K562 (cell line): ENCODE results near the gene AGPAT3. TPM values are rescaled to one million over a fixed set of nuclear protein-coding genes. Genes with fewer than 3 reads are reported as not detected.
A peak's percentile ranks its signal among the peaks of the same experiment; 100 is the strongest.

Experiments used
- ARID1B ChIP-seq: fragments of 450-650 bp; IDR thresholded peaks from 2 replicates; pipeline ENCODE4 v1.6.1; 2016; ENCODE audit warnings: antibody characterized with exemption, mild to moderate bottlenecking, inconsistent platforms
- BRF1 ChIP-seq: IDR thresholded peaks from 3 replicates; pipeline ENCODE4 v1.6.1; 2011; ENCODE audit warnings: borderline replicate concordance, mild to moderate bottlenecking; ENCODE audit not compliant: insufficient read length; ENCODE audit errors: extremely low read depth
- CBFA2T2 ChIP-seq: fragments of 450-650 bp; conservative IDR thresholded peaks from 2 replicates; pipeline ENCODE4 v1.6.1; 2017; ENCODE audit warnings: mild to moderate bottlenecking
- CBX1 ChIP-seq: sonication (generic); IDR thresholded peaks from 2 replicates; pipeline ENCODE4 v1.6.1; 2016; ENCODE audit warnings: antibody characterized with exemption, low read depth, mild to moderate bottlenecking
- CHD4 ChIP-seq: fragments of 200-600 bp; sonication (generic); IDR thresholded peaks from 3 replicates; pipeline ENCODE4 v1.6.1; 2012; ENCODE audit warnings: low read depth, mild to moderate bottlenecking, mixed read lengths, low read length, inconsistent platforms; ENCODE audit not compliant: insufficient read depth, insufficient replicate concordance, poor library complexity, severe bottlenecking
- DACH1 ChIP-seq: fragments of 450-650 bp; IDR thresholded peaks from 2 replicates; pipeline ENCODE4 v1.6.1; 2018; ENCODE audit not compliant: partially characterized antibody
- FOXP1 ChIP-seq: sonication (generic); formaldehyde crosslinking; IDR thresholded peaks from 2 replicates; pipeline ENCODE4 v1.8.0; 2022; ENCODE audit warnings: mild to moderate bottlenecking, missing genetic modification reagents
- HDAC1 ChIP-seq, 2 experiments: fragments of 450-650 bp; IDR thresholded peaks; 2 replicates each; pipeline ENCODE4 v1.6.1; 2016 to 2017; ENCODE audit warnings: inconsistent platforms in 1 of 2, mild to moderate bottlenecking in 1 of 2, moderate library complexity in 1 of 2
- MCM2 ChIP-seq: fragments of 450-650 bp; IDR thresholded peaks from 2 replicates; pipeline ENCODE4 v1.6.1; 2017; ENCODE audit warnings: low read depth, mild to moderate bottlenecking
- MEF2A ChIP-seq: IDR thresholded peaks from 2 replicates; pipeline ENCODE4 v1.6.1; 2011; ENCODE audit warnings: low read depth, mild to moderate bottlenecking, low read length, moderate library complexity; ENCODE audit not compliant: control insufficient read depth
- MXD1 ChIP-seq: fragments of 250-450 bp; sonication (Bioruptor Pico); IDR thresholded peaks from 2 replicates; pipeline ENCODE4 v1.8.0; 2021; ENCODE audit warnings: borderline replicate concordance, mild to moderate bottlenecking, moderate library complexity; ENCODE audit not compliant: poor library complexity, severe bottlenecking
- NFIX ChIP-seq: fragments of 250-450 bp; sonication (Bioruptor Pico); IDR thresholded peaks from 2 replicates; pipeline ENCODE4 v1.4.0; 2020; ENCODE audit warnings: low read depth, mild to moderate bottlenecking, moderate library complexity
- POLR2H ChIP-seq: IDR thresholded peaks from 2 replicates; pipeline ENCODE4 v1.6.1; 2016; ENCODE audit warnings: missing genetic modification characterization, low read depth, mild to moderate bottlenecking, control low read depth, missing compliant biosample characterization, moderate library complexity
- RBBP5 ChIP-seq: fragments of 200-600 bp; sonication (generic); IDR thresholded peaks from 2 replicates; pipeline ENCODE4 v1.6.1; 2012; ENCODE audit warnings: borderline replicate concordance, mild to moderate bottlenecking, low read length, control low read depth, inconsistent platforms; ENCODE audit not compliant: insufficient read depth, poor library complexity, severe bottlenecking
- SAFB ChIP-seq: fragments of 200-400 bp; formaldehyde crosslinking; IDR thresholded peaks from 2 replicates; pipeline ENCODE4 v1.6.1; 2017; ENCODE audit warnings: low read depth, low read length, borderline replicate concordance
- SRSF7 ChIP-seq: fragments of 200-400 bp; formaldehyde crosslinking; optimal IDR thresholded peaks from 2 replicates; pipeline ENCODE3; 2017; ENCODE audit warnings: mild to moderate bottlenecking, low read depth, low read length
- SUPT5H ChIP-seq: fragments of 450-650 bp; IDR thresholded peaks from 2 replicates; pipeline ENCODE4 v1.6.1; 2016
- TAF7 ChIP-seq: fragments of 450-650 bp; IDR thresholded peaks from 2 replicates; pipeline ENCODE4 v1.6.1; 2016; ENCODE audit warnings: missing genetic modification characterization, missing compliant biosample characterization
- ZKSCAN1 ChIP-seq: fragments of 150-350 bp; IDR thresholded peaks from 2 replicates; pipeline ENCODE4 v1.6.1; 2016; ENCODE audit warnings: low read depth, low read length
- ZNF311 ChIP-seq: fragments of 250-450 bp; sonication (Bioruptor Pico); IDR thresholded peaks from 2 replicates; pipeline ENCODE4 v1.4.0; 2020; ENCODE audit warnings: mild to moderate bottlenecking, moderate library complexity
- ZNF668 ChIP-seq: fragments of 250-450 bp; sonication (Bioruptor Pico); IDR thresholded peaks from 2 replicates; pipeline ENCODE4 v1.8.0; 2022; ENCODE audit warnings: mild to moderate bottlenecking, inconsistent platforms
- ZNF76 ChIP-seq: fragments of 250-450 bp; sonication (Bioruptor Pico); IDR thresholded peaks from 2 replicates; pipeline ENCODE4 v1.4.0; 2020; ENCODE audit warnings: mild to moderate bottlenecking, moderate library complexity, borderline replicate concordance
- polyA plus RNA-seq, 8 experiments: library from polyadenylated mRNA; depleted of rRNA in 4 of 8; stranded (reverse) in 5 of 8; unstranded in 3 of 8; fragments of >200 nt; fragmentation: Nextera tagmentation in 2 of 8; fragmentation: Illumina TruSeq in 1 of 8; extraction: Ambion mirVana in 2 of 8; extraction: Trizol in 1 of 8; gene quantifications; 2 replicates each; pipeline versions ENCODE4 v1.2.1 to v1.2.3, GENCODE V29; 2011 to 2014; ENCODE audit warnings: inconsistent platforms in 1 of 8, missing spikeins in 1 of 8
- total RNA-seq, 7 experiments: library from RNA; depleted of rRNA in 6 of 7; stranded (reverse); fragments of >200 nt in 6 of 7; fragmentation: Illumina TruSeq in 2 of 7; extraction: Trizol in 2 of 7; gene quantifications; 2 replicates each; pipeline versions ENCODE4 v1.2.1 to v1.2.3, GENCODE V29; 2011 to 2021; ENCODE audit warnings: low replicate concordance in 1 of 7
- TF ChIP-seq, protein P1 (sequence below), 2 experiments: fragments of 200-800 bp in 1 of 2; sonication (Bioruptor generic) in 1 of 2; sonication (generic) in 1 of 2; formaldehyde crosslinking in 1 of 2; IDR thresholded peaks in 1 of 2; conservative IDR thresholded peaks in 1 of 2; 2 replicates each; pipeline versions ENCODE4 v1.5.0 to v1.6.1; 2016 to 2020; ENCODE audit warnings: missing compliant biosample characterization in 1 of 2, missing genetic modification characterization in 1 of 2, missing genetic modification reagents in 1 of 2
- TF ChIP-seq, protein P2 (sequence below), 2 experiments: IDR thresholded peaks; 2 replicates each; pipeline ENCODE4 v1.6.1; 2011; ENCODE audit warnings: borderline replicate concordance in 1 of 2, control low read depth in 1 of 2, low read depth in 1 of 2, low read length in 1 of 2, mild to moderate bottlenecking in 1 of 2, mixed read lengths in 1 of 2, moderate library complexity in 1 of 2; ENCODE audit not compliant: insufficient read depth in 1 of 2, insufficient read length in 1 of 2, poor library complexity in 1 of 2, severe bottlenecking in 1 of 2; ENCODE audit errors: extremely low read depth in 1 of 2
- TF ChIP-seq, protein P3 (sequence below): fragments of 250-450 bp; sonication (Bioruptor Pico); IDR thresholded peaks from 2 replicates; pipeline ENCODE4 v1.6.1; 2021; ENCODE audit warnings: mild to moderate bottlenecking

Gene AGPAT3
- total and polyA plus RNA-seq, 9 of the 15 experiments (the other 6 are each of a cell fraction or from before 2014, with no cell fraction given), result 1.5 to 88.4 (median 35.7) TPM

DNA sequence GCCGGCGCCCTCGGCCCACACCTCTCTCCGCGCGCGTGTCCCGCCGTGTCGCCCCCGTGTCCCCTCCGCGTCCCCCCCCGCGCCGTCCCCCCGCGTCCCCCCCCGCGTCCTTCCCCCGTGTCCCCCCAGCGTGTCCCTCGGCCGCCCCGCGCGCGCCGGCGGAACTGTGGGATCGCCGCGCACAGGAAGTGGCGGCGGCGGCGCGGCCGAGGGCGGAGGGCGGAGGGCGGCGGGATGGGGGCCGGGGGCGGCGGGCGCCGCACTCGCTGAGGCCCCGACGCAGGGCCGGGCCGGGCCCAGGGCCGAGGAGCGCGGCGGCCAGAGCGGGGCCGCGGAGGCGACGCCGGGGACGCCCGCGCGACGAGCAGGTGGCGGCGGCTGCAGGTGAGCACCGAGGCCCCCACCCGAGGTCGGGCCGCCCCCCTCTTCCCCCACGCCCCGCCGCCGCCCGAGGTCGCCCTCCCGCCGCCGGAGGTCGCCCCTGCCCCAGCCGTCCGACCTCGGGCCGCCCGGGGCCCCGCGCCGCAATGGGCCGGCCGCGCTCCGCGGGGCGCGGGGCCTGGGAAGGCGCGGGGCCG, at the start of gene AGPAT3 (continued):
- TF ChIP-seq MXD1 (no peak), CHD4 (no peak), NFIX (no peak), MEF2A (no peak), ARID1B (no peak), ZNF76 (no peak), BRF1 (no peak), ZKSCAN1 (no peak), CBFA2T2 (no peak), MCM2 (no peak), ZNF668 (CRISPR knock-in tag) (no peak), CBX1 (no peak), ZNF311 (CRISPR knock-in tag) (no peak), SRSF7 (no peak), POLR2H (tag) (peak; percentile 34; the same call in 1 of the 2 replicates), DACH1 (no peak), SAFB (0 out of 2 replicates have a peak, but pooled peaks have one; percentile 27), FOXP1 (CRISPR knock-in tag) (no peak), RBBP5 (no peak), SUPT5H (no peak), TAF7 (no peak), HDAC1 (IDR thresholded peaks at IDR 0.05) (no peak)
- TF ChIP-seq, protein P1, sequence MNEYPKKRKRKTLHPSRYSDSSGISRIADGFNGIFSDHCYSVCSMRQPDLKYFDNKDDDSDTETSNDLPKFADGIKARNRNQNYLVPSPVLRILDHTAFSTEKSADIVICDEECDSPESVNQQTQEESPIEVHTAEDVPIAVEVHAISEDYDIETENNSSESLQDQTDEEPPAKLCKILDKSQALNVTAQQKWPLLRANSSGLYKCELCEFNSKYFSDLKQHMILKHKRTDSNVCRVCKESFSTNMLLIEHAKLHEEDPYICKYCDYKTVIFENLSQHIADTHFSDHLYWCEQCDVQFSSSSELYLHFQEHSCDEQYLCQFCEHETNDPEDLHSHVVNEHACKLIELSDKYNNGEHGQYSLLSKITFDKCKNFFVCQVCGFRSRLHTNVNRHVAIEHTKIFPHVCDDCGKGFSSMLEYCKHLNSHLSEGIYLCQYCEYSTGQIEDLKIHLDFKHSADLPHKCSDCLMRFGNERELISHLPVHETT (CRISPR knock-in tag; conservative IDR thresholded peaks at IDR 0.05 in 1 of 2, IDR thresholded peaks at IDR 0.05 in 1 of 2), result 0 out of 4 replicates have a peak, but pooled peaks of 1 of the 2 experiments have one; percentile 31
- TF ChIP-seq, protein P2, sequence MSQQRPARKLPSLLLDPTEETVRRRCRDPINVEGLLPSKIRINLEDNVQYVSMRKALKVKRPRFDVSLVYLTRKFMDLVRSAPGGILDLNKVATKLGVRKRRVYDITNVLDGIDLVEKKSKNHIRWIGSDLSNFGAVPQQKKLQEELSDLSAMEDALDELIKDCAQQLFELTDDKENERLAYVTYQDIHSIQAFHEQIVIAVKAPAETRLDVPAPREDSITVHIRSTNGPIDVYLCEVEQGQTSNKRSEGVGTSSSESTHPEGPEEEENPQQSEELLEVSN (IDR thresholded peaks at IDR 0.05; ENCODE audit: borderline replicate concordance in 1 of 2, extremely low read depth in 1 of 2, insufficient read depth in 1 of 2, insufficient read length in 1 of 2, low read depth in 1 of 2, low read length in 1 of 2, poor library complexity in 1 of 2, severe bottlenecking in 1 of 2), result peak in 1 of 2 experiments; percentile 84
- TF ChIP-seq, protein P3, sequence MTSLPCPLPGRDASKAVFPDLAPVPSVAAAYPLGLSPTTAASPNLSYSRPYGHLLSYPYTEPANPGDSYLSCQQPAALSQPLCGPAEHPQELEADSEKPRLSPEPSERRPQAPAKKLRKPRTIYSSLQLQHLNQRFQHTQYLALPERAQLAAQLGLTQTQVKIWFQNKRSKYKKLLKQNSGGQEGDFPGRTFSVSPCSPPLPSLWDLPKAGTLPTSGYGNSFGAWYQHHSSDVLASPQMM (CRISPR knock-in tag), result no peak
